Neural progenitor cell (in vitro differentiated cells): ENCODE data around the gene RELN.

Experiments used
- CTCF ChIP-seq: fragments of 200-600 bp; sonication (generic); IDR thresholded peaks from 2 replicates; pipeline ENCODE4 v1.5.1; 2017; ENCODE audit warnings: antibody characterized with exemption, mild to moderate bottlenecking
- EZH2 ChIP-seq: fragments of 200-600 bp; sonication (generic); IDR thresholded peaks from 2 replicates; pipeline ENCODE4 v1.6.1; 2017; ENCODE audit warnings: antibody characterized with exemption, mild to moderate bottlenecking, moderate library complexity
- EZH2phosphoT487 ChIP-seq: fragments of 200-600 bp; sonication (generic); IDR thresholded peaks from 2 replicates; pipeline ENCODE4 v1.6.1; 2017; ENCODE audit warnings: antibody characterized with exemption

DNA sequence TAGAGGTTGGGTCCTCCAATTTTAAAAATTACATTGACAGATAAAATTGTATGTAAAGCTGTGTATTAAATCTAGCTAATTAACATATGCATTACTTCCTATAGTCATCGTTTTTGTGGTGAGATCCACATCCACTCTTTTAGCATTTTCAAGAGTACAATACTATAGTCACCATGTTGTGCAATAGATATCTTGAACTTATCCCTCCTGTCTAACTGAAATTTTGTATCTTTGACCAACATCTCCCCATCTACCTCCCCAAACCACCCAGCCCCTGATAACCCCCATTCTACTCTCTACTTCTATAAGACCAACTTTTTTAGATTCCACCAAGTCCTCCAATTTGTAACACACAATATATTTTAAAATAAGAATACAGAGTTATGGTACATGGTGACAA lies 208.0 kb downstream of the RELN start:
- TF ChIP-seq EZH2, result no peak
- TF ChIP-seq CTCF, result no peak
- no peak for TF ChIP-seq EZH2phosphoT487
